ENCODE measurements around the gene FAM20C. TPM values are rescaled to one million over a fixed set of nuclear protein-coding genes. Genes with fewer than 3 reads are reported as not detected.

The FAM20C gene
- total RNA-seq, 1 donor from 2014 or later: 1.3 TPM

DNA sequence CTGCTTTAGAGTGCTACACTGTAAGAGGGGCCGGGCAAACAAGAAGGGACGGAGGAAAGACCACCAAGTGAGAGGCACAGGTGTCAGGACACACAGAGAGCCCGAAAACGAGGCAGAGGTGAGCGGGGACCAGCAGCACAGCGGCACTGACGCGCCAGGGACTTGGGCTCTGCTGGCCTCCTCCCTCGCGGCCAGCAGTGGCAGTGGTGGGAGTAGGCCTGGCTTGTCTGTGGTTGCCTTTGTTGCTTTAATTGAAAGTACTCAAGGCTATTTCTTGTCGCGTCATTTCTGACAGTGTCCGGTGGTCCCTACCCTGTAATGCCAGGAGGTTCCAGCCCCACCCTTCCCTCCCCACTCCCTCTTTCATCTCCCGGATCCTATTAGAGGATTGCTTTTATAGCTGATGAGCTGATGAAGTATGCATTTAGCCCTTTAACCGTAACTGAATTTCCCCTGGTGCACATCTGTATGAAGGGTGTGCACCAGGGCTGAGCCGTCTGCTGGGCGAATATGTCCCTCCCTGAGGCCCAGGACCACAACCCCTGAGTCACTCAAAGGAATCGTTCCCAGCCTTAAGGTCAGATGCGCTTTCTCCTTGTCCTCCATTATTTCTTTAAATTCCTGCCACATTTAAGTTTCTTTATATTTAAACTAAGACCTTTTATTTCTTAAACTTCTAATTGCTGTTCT lies 39.5 kb upstream of the FAM20C start:
- TF ChIP-seq, protein P1, sequence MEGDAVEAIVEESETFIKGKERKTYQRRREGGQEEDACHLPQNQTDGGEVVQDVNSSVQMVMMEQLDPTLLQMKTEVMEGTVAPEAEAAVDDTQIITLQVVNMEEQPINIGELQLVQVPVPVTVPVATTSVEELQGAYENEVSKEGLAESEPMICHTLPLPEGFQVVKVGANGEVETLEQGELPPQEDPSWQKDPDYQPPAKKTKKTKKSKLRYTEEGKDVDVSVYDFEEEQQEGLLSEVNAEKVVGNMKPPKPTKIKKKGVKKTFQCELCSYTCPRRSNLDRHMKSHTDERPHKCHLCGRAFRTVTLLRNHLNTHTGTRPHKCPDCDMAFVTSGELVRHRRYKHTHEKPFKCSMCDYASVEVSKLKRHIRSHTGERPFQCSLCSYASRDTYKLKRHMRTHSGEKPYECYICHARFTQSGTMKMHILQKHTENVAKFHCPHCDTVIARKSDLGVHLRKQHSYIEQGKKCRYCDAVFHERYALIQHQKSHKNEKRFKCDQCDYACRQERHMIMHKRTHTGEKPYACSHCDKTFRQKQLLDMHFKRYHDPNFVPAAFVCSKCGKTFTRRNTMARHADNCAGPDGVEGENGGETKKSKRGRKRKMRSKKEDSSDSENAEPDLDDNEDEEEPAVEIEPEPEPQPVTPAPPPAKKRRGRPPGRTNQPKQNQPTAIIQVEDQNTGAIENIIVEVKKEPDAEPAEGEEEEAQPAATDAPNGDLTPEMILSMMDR (IDR thresholded peaks at IDR 0.05; ENCODE audit: insufficient read depth, low read length, severe bottlenecking): no peak
- Histone ChIP-seq H3K4me3 (ENCODE audit: low read depth, low read length) (no peak overlapping the region), H3K36me3 (ENCODE audit: control insufficient read depth, insufficient read depth, low read length) (no peaks in the 10 kb centered on the region), H3K27me3 (ENCODE audit: control insufficient read depth, insufficient read depth, low read length) (no peaks in the 10 kb centered on the region)
- no peak for DNase-seq (ENCODE audit: low read depth)
- FAIRE-seq: no peak

DNA sequence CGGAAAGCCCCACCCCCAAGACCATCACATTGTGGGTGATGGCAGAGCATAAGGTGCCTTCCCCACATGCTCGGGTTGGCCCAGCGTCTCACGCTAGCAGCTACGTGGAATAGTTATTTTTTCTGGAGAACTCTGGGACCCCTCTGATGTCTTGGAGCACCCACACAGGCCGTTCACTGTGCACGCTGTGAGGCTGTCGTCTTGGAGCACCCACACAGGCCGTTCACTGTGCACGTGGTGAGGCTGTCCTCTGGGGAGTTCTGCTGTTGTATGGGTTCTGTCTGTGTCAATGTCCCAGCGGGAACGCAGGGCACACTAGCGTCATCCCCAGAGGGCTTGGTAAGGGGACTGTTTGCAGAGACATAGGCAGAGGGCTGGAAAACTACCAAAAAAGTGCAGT lies 38.8 kb upstream of the FAM20C start:
- Histone ChIP-seq H3K36me3 (ENCODE audit: control insufficient read depth, insufficient read depth, low read length) (no peaks in the 10 kb centered on the region), H3K4me3 (ENCODE audit: low read depth, low read length) (no peak overlapping the region), H3K27me3 (ENCODE audit: control insufficient read depth, insufficient read depth, low read length) (no peaks in the 10 kb centered on the region)
- DNase-seq (ENCODE audit: low read depth) (no peak), FAIRE-seq (no peak)
- TF ChIP-seq, protein P1 (IDR thresholded peaks at IDR 0.05; ENCODE audit: insufficient read depth, low read length, severe bottlenecking): no peak

DNA sequence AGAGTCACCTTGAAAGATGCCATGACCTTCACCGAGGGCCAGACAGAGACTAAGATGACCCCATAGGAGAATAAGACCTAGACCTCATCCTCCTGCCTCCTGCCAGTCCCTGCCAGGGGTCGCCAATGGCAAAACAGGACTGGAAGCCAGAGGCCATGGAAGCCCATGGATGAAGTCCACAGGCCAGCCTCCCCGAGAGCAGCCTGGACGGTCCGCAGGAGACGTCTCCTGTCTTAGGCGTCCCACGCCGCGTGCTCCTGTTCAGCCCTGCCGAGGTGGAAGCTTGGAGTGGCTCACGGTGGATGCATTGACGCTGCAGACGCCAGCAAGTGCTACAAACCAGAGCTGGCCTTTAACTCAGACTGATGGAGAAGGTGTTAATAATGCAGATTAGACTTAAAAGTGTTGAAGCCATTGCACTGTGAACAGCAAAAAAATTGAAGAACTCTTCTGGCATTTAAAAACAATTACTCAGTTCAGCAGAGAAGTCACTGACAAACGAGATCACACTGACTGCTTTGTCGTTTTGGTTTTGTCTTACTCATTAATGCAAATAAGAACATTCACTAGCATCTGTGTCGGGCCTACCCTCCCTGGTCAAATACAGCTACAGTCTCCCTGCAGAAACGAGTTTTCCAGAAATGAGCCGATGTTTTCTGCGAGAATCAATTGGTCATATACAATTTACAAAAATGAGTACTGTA lies 38.1 kb upstream of the FAM20C start:
- Histone ChIP-seq H3K36me3 (ENCODE audit: control insufficient read depth, insufficient read depth, low read length) (no peaks in the 10 kb centered on the region), H3K27me3 (ENCODE audit: control insufficient read depth, insufficient read depth, low read length) (no peaks in the 10 kb centered on the region), H3K4me3 (ENCODE audit: low read depth, low read length) (no peak overlapping the region)
- no peak for DNase-seq (ENCODE audit: low read depth)
- TF ChIP-seq, protein P1 (IDR thresholded peaks at IDR 0.05; ENCODE audit: insufficient read depth, low read length, severe bottlenecking): no peak
- no peak for FAIRE-seq

DNA sequence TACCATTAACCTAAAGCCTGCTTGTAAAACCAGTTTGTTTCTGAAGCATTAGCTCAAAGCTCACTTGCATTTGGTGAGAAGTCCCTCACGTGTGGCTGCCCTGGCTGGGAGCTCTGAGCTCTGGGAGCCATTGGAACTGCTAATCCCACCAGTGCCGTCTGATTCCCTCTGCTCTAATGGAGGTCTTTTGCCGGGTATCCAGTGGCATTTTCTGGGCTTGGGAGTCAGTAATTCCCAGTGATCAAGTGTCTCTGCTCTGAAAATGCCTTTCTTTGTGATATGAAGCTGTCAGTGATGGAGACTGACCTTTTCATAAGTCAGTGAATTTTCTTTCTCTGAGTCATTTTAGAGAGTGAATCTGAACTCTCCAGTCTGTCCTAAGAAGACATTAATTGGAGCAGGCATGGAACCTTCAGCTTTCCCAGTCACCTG lies 36.9 kb upstream of the FAM20C start:
- H3K36me3 ChIP-seq (ENCODE audit: control insufficient read depth, insufficient read depth, low read length): no peaks in the 10 kb centered on the region
- H3K27me3 ChIP-seq (ENCODE audit: control insufficient read depth, insufficient read depth, low read length): no peaks in the 10 kb centered on the region
- no peak overlapping the region for H3K4me3 ChIP-seq (ENCODE audit: low read depth, low read length)
- TF ChIP-seq, protein P1 (IDR thresholded peaks at IDR 0.05; ENCODE audit: insufficient read depth, low read length, severe bottlenecking): no peak
- FAIRE-seq: no peak
- DNase-seq (ENCODE audit: low read depth): peak; percentile 10

DNA sequence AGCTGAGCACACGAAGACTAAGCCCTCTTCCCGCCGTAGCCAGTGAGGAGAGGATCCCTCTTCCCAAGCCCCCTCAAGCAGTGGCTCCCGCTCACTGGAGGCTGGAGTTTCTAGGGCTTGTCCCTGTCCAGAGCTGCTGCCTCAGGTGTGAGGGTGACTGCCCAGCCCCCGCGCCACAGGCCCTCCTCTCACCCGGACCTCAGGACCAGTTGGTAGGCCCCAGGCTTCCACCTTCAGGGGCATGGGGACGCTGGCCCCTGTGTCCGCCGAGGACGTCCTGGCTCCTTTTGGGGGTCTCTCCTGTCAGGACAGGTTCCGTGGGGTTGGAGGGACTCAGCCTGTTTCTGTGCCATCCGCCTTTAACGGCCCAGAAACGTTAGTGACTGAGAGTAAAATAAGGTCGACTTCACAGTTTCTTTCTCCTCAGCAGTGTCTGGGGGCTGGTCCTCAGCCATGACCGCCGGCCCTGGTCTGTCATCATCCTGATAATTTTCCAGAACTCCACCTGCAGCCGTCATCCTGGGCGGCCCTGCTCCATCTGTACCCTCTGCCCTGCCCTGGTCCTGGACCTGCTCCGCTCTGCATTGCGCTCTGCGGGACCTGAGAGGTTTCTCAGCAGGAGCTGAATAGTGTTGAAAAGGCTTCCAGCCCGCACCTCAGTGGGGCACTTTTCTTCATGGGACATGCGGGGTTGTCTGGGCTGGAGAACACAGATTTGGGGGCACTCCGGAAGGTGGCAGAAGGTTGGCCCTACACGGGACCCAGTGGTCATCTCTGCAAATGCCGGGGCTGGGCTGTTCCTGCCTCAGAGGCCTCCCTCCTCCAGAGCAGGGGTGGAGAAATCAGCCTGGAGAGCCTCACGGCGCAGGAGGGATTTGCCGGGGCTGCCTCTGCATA lies 36.0 kb upstream of the FAM20C start:
- no peak for DNase-seq (ENCODE audit: low read depth)
- Histone ChIP-seq H3K4me3 (ENCODE audit: low read depth, low read length) (no peak overlapping the region), H3K36me3 (ENCODE audit: control insufficient read depth, insufficient read depth, low read length) (no peaks in the 10 kb centered on the region), H3K27me3 (ENCODE audit: control insufficient read depth, insufficient read depth, low read length) (peaks cover 2% of the 10 kb centered on the region)
- no peak for FAIRE-seq
- TF ChIP-seq, protein P1 (IDR thresholded peaks at IDR 0.05; ENCODE audit: insufficient read depth, low read length, severe bottlenecking): no peak
